Measurements from ENCODE around the gene VIPR2.
"Not testable (repeated sequence)": the region's sequence is repeated elsewhere in the genome, so short reads cannot be mapped to it uniquely, and the experiment has no call there.

Gene VIPR2

GRCh38 chr7:159010937-159011721, 133.5 kb downstream of the VIPR2 start:
- no peaks in the 10 kb centered on the region for H3K36me3 ChIP-seq (ENCODE audit: insufficient read depth, low read length)
- H3K27me3 ChIP-seq (ENCODE audit: insufficient read depth, low read length), result no peaks in the 10 kb centered on the region
- WGBS, result 74% methylated on average over 15 of the region's 15 CpGs
- H3K4me1 ChIP-seq (ENCODE audit: insufficient read depth, low read length), result 0 out of 2 replicates have a peak, but pooled peaks cover 3% of the 10 kb centered on the region
- H3K4me3 ChIP-seq (ENCODE audit: low read length), result no peak overlapping the region
- H3K27ac ChIP-seq (ENCODE audit: low read depth, low read length), result no peak overlapping the region
- peaks cover 36% of the 10 kb centered on the region; the same call in 1 of the 2 replicates for H3K9me3 ChIP-seq (ENCODE audit: insufficient read depth, low read depth, low read length)
- no peak overlapping the region for H3K9ac ChIP-seq (ENCODE audit: low read depth, low read length)

GRCh38 chr7:159010411-159010810, 134.3 kb downstream of the VIPR2 start:
- H3K27ac ChIP-seq (ENCODE audit: low read depth, low read length), result no peak overlapping the region
- H3K4me3 ChIP-seq (ENCODE audit: low read length), result no peak overlapping the region
- 0 out of 2 replicates have a peak, but pooled peaks cover 3% of the 10 kb centered on the region for H3K4me1 ChIP-seq (ENCODE audit: insufficient read depth, low read length)
- H3K36me3 ChIP-seq (ENCODE audit: insufficient read depth, low read length), result no peaks in the 10 kb centered on the region
- peaks cover 39% of the 10 kb centered on the region; the same call in 1 of the 2 replicates for H3K9me3 ChIP-seq (ENCODE audit: insufficient read depth, low read depth, low read length)
- 87% methylated on average over 15 of the region's 15 CpGs for WGBS
- H3K9ac ChIP-seq (ENCODE audit: low read depth, low read length), result no peak overlapping the region
- no peaks in the 10 kb centered on the region for H3K27me3 ChIP-seq (ENCODE audit: insufficient read depth, low read length)

GRCh38 chr7:159009951-159010350, 134.7 kb downstream of the VIPR2 start:
- peaks cover 41% of the 10 kb centered on the region; the same call in 1 of the 2 replicates for H3K9me3 ChIP-seq (ENCODE audit: insufficient read depth, low read depth, low read length)
- no peak overlapping the region for H3K4me3 ChIP-seq (ENCODE audit: low read length)
- H3K27me3 ChIP-seq (ENCODE audit: insufficient read depth, low read length), result no peaks in the 10 kb centered on the region; the same call in 1 of the 2 replicates
- WGBS, result 93% methylated on average over 17 of the region's 17 CpGs
- no peak overlapping the region for H3K9ac ChIP-seq (ENCODE audit: low read depth, low read length)
- no peak overlapping the region for H3K27ac ChIP-seq (ENCODE audit: low read depth, low read length)
- H3K4me1 ChIP-seq (ENCODE audit: insufficient read depth, low read length), result no peaks in the 10 kb centered on the region
- no peaks in the 10 kb centered on the region for H3K36me3 ChIP-seq (ENCODE audit: insufficient read depth, low read length)

- no peak overlapping the region for H3K4me3 ChIP-seq (ENCODE audit: low read length)
- WGBS, result 91% methylated on average over 9 of the region's 9 CpGs
- H3K27ac ChIP-seq (ENCODE audit: low read depth, low read length), result no peak overlapping the region
- H3K9ac ChIP-seq (ENCODE audit: low read depth, low read length), result no peak overlapping the region
- H3K9me3 ChIP-seq (ENCODE audit: insufficient read depth, low read depth, low read length), result peaks cover 47% of the 10 kb centered on the region
- H3K27me3 ChIP-seq (ENCODE audit: insufficient read depth, low read length), result no peaks in the 10 kb centered on the region; the same call in 1 of the 2 replicates
- H3K4me1 ChIP-seq (ENCODE audit: insufficient read depth, low read length), result no peaks in the 10 kb centered on the region
- no peaks in the 10 kb centered on the region for H3K36me3 ChIP-seq (ENCODE audit: insufficient read depth, low read length)
Measured at GRCh38 chr7:159008417-159008816, 136.2 kb downstream of the VIPR2 start.

- WGBS, result 85% methylated on average over 5 of the region's 5 CpGs
- no peaks in the 10 kb centered on the region for H3K4me1 ChIP-seq (ENCODE audit: insufficient read depth, low read length)
- H3K4me3 ChIP-seq (ENCODE audit: low read length), result no peak overlapping the region
- peaks cover 47% of the 10 kb centered on the region for H3K9me3 ChIP-seq (ENCODE audit: insufficient read depth, low read depth, low read length)
- no peaks in the 10 kb centered on the region for H3K36me3 ChIP-seq (ENCODE audit: insufficient read depth, low read length)
- H3K27ac ChIP-seq (ENCODE audit: low read depth, low read length), result no peak overlapping the region
- no peaks in the 10 kb centered on the region; the same call in 1 of the 2 replicates for H3K27me3 ChIP-seq (ENCODE audit: insufficient read depth, low read length)
- no peak overlapping the region for H3K9ac ChIP-seq (ENCODE audit: low read depth, low read length)
Measured at GRCh38 chr7:159007996-159008389, 136.7 kb downstream of the VIPR2 start.

- H3K9me3 ChIP-seq (ENCODE audit: insufficient read depth, low read depth, low read length), result peaks cover 45% of the 10 kb centered on the region
- no peak overlapping the region for H3K27ac ChIP-seq (ENCODE audit: low read depth, low read length)
- 92% methylated on average over 19 of the region's 19 CpGs for WGBS
- no peaks in the 10 kb centered on the region for H3K4me1 ChIP-seq (ENCODE audit: insufficient read depth, low read length)
- H3K9ac ChIP-seq (ENCODE audit: low read depth, low read length), result no peak overlapping the region
- H3K27me3 ChIP-seq (ENCODE audit: insufficient read depth, low read length), result no peaks in the 10 kb centered on the region; the same call in 1 of the 2 replicates
- no peak overlapping the region for H3K4me3 ChIP-seq (ENCODE audit: low read length)
- no peaks in the 10 kb centered on the region for H3K36me3 ChIP-seq (ENCODE audit: insufficient read depth, low read length)
Measured at GRCh38 chr7:159007364-159007995, 137.2 kb downstream of the VIPR2 start.

- H3K9me3 ChIP-seq (ENCODE audit: insufficient read depth, low read depth, low read length), result peaks cover 46% of the 10 kb centered on the region
- no peaks in the 10 kb centered on the region for H3K36me3 ChIP-seq (ENCODE audit: insufficient read depth, low read length)
- H3K27me3 ChIP-seq (ENCODE audit: insufficient read depth, low read length), result no peaks in the 10 kb centered on the region; the same call in 1 of the 2 replicates
- no peaks in the 10 kb centered on the region for H3K4me1 ChIP-seq (ENCODE audit: insufficient read depth, low read length)
- H3K9ac ChIP-seq (ENCODE audit: low read depth, low read length), result no peak overlapping the region
- WGBS, result 90% methylated on average over 17 of the region's 31 CpGs
- H3K27ac ChIP-seq (ENCODE audit: low read depth, low read length), result no peak overlapping the region
- H3K4me3 ChIP-seq (ENCODE audit: low read length), result no peak overlapping the region
Measured at GRCh38 chr7:159006610-159007130, 138.0 kb downstream of the VIPR2 start.

GRCh38 chr7:159006022-159006609, 138.6 kb downstream of the VIPR2 start:
- H3K4me3 ChIP-seq (ENCODE audit: low read length); H3K36me3 ChIP-seq (ENCODE audit: insufficient read depth, low read length); H3K4me1 ChIP-seq (ENCODE audit: insufficient read depth, low read length); H3K9ac ChIP-seq (ENCODE audit: low read depth, low read length); H3K27me3 ChIP-seq (ENCODE audit: insufficient read depth, low read length); H3K27ac ChIP-seq (ENCODE audit: low read depth, low read length): not testable (repeated sequence)
- peaks cover 47% of the 10 kb centered on the region for H3K9me3 ChIP-seq (ENCODE audit: insufficient read depth, low read depth, low read length)
- no CpG with 5 or more reads among the region's 69 CpGs for WGBS

GRCh38 chr7:159005618-159006017, 139.0 kb downstream of the VIPR2 start:
- peaks cover 44% of the 10 kb centered on the region for H3K9me3 ChIP-seq (ENCODE audit: insufficient read depth, low read depth, low read length)
- no peaks in the 10 kb centered on the region for H3K36me3 ChIP-seq (ENCODE audit: insufficient read depth, low read length)
- no peaks in the 10 kb centered on the region for H3K4me1 ChIP-seq (ENCODE audit: insufficient read depth, low read length)
- no peak overlapping the region for H3K27ac ChIP-seq (ENCODE audit: low read depth, low read length)
- H3K4me3 ChIP-seq (ENCODE audit: low read length), result no peak overlapping the region
- H3K27me3 ChIP-seq (ENCODE audit: insufficient read depth, low read length), result no peaks in the 10 kb centered on the region; the same call in 1 of the 2 replicates
- no peak overlapping the region for H3K9ac ChIP-seq (ENCODE audit: low read depth, low read length)
- WGBS, result 83% methylated on average over 16 of the region's 18 CpGs

- Histone ChIP-seq H3K27me3 (ENCODE audit: insufficient read depth, low read length) (no peaks in the 10 kb centered on the region; the same call in 1 of the 2 replicates), H3K9me3 (ENCODE audit: insufficient read depth, low read depth, low read length) (peaks cover 39% of the 10 kb centered on the region), H3K4me3 (ENCODE audit: low read length) (no peak overlapping the region), H3K9ac (ENCODE audit: low read depth, low read length) (no peak overlapping the region), H3K36me3 (ENCODE audit: insufficient read depth, low read length) (no peaks in the 10 kb centered on the region), H3K4me1 (ENCODE audit: insufficient read depth, low read length) (no peaks in the 10 kb centered on the region), H3K27ac (ENCODE audit: low read depth, low read length) (no peak overlapping the region)
- WGBS, result 94% methylated on average over 10 of the region's 10 CpGs
Measured at GRCh38 chr7:159004411-159004810, 140.3 kb downstream of the VIPR2 start.

GRCh38 chr7:159001811-159002210, 142.9 kb downstream of the VIPR2 start:
- H3K9me3 ChIP-seq (ENCODE audit: insufficient read depth, low read depth, low read length), result peaks cover 39% of the 10 kb centered on the region
- H3K4me1 ChIP-seq (ENCODE audit: insufficient read depth, low read length), result no peaks in the 10 kb centered on the region
- WGBS, result 85% methylated on average over 12 of the region's 12 CpGs
- no peak overlapping the region for H3K9ac ChIP-seq (ENCODE audit: low read depth, low read length)
- H3K36me3 ChIP-seq (ENCODE audit: insufficient read depth, low read length), result no peaks in the 10 kb centered on the region
- no peak overlapping the region for H3K4me3 ChIP-seq (ENCODE audit: low read length)
- peaks cover 10% of the 10 kb centered on the region for H3K27me3 ChIP-seq (ENCODE audit: insufficient read depth, low read length)
- no peak overlapping the region for H3K27ac ChIP-seq (ENCODE audit: low read depth, low read length)
